GM23248 (cell line): ENCODE data around the gene DCUN1D4. TPM values are rescaled to one million over a fixed set of nuclear protein-coding genes. Genes with fewer than 3 reads are reported as not detected.

Source experiments
- DNase-seq: peaks from one replicate; pipeline ENCODE4 v3.0.0-alpha.2; 2015
- H2AFZ ChIP-seq: fragments of 200-600 bp; sonication (generic); 2 replicates; pipeline ENCODE4 v1.6.1; 2016; ENCODE audit warnings: antibody characterized with exemption
- H3F3A ChIP-seq: fragments of 200-600 bp; sonication (generic); 2 replicates; pipeline ENCODE4 v1.6.1; 2016; ENCODE audit warnings: mild to moderate bottlenecking, antibody characterized with exemption, mixed run types; ENCODE audit not compliant: insufficient read depth
- H3K27ac ChIP-seq: fragments of 200-600 bp; sonication (generic); 2 replicates; pipeline ENCODE4 v1.5.1; 2016; ENCODE audit warnings: mild to moderate bottlenecking
- H3K27me3 ChIP-seq: fragments of 200-600 bp; sonication (generic); replicated peaks from 2 replicates; pipeline ENCODE4 v1.6.1; 2016; ENCODE audit warnings: mild to moderate bottlenecking; ENCODE audit not compliant: insufficient read depth
- H3K36me3 ChIP-seq: fragments of 200-600 bp; sonication (generic); 2 replicates; pipeline ENCODE4 v1.6.1; 2016; ENCODE audit warnings: low read depth, mild to moderate bottlenecking
- H3K4me1 ChIP-seq: fragments of 200-600 bp; sonication (generic); 2 replicates; pipeline ENCODE4 v1.6.1; 2016; ENCODE audit warnings: mild to moderate bottlenecking; ENCODE audit not compliant: insufficient read depth
- H3K4me2 ChIP-seq: fragments of 200-600 bp; sonication (generic); one replicate; pipeline ENCODE4 v1.6.1; 2016; ENCODE audit warnings: mild to moderate bottlenecking; ENCODE audit not compliant: unreplicated experiment
- H3K4me3 ChIP-seq: fragments of 200-600 bp; sonication (generic); 2 replicates; pipeline ENCODE4 v1.5.1; 2016; ENCODE audit warnings: mild to moderate bottlenecking
- H3K79me2 ChIP-seq: fragments of 200-600 bp; sonication (generic); 2 replicates; pipeline ENCODE4 v1.6.1; 2016; ENCODE audit warnings: mild to moderate bottlenecking; ENCODE audit not compliant: insufficient read depth
- H3K9ac ChIP-seq: fragments of 200-600 bp; sonication (generic); 2 replicates; pipeline ENCODE4 v1.6.1; 2016; ENCODE audit warnings: mild to moderate bottlenecking
- H3K9me2 ChIP-seq: fragments of 200-600 bp; sonication (generic); 2 replicates; pipeline ENCODE4 v1.6.1; 2016; ENCODE audit warnings: mixed run types, mild to moderate bottlenecking, moderate library complexity; ENCODE audit not compliant: insufficient read depth
- H3K9me3 ChIP-seq: fragments of 200-600 bp; sonication (generic); one replicate; pipeline ENCODE4 v1.6.1; 2017; ENCODE audit warnings: low read depth
- H4K20me1 ChIP-seq: fragments of 200-600 bp; sonication (generic); 2 replicates; pipeline ENCODE4 v1.6.0; 2016; ENCODE audit not compliant: insufficient read depth
- EZH2 ChIP-seq: fragments of 200-600 bp; sonication (generic); IDR thresholded peaks from 2 replicates; pipeline ENCODE4 v1.6.1; 2018; ENCODE audit warnings: antibody characterized with exemption, mild to moderate bottlenecking; ENCODE audit not compliant: insufficient read depth, poor library complexity, severe bottlenecking
- EZH2phosphoT487 ChIP-seq: fragments of 200-600 bp; sonication (generic); IDR thresholded peaks from 2 replicates; pipeline ENCODE4 v1.6.1; 2018; ENCODE audit warnings: antibody characterized with exemption, moderate library complexity, mild to moderate bottlenecking, low read depth; ENCODE audit not compliant: insufficient read depth
- WGBS, 2 experiments: methylation state at CpG; one replicate each; pipeline ENCODE4 v1.1.6; 2015 to 2017; ENCODE audit warnings: low lambda C conversion rate in 2 of 2, low coverage in 1 of 2; ENCODE audit errors: missing lambda C conversion rate in 2 of 2; 5-methylcytosine and 5-hydroxymethylcytosine counted together
- in situ Hi-C: fragments of 300-500 bp; cut with MboI; formaldehyde crosslinking; loops from 2 replicates; pipeline ENCODE4 v1.15.0; 2020
- polyA plus RNA-seq: library from polyadenylated mRNA; unstranded; fragments of >200 nt; fragmentation: Nextera tagmentation; extraction: Ambion mirVana; gene quantifications from 2 replicates; pipeline ENCODE4 v1.2.1, GENCODE V29; 2016
- total RNA-seq: library from RNA; depleted of rRNA; stranded (reverse); fragments of >200 nt; shearing (Covaris generic); gene quantifications from 2 replicates; pipeline ENCODE4 v1.2.3, GENCODE V29; 2014

DCUN1D4 gene
- total and polyA plus RNA-seq, 2 experiments from 2014 or later = 33.2 to 46.8 TPM

GRCh38 chr4:51855751-51856150, 12.8 kb downstream of the DCUN1D4 start:
- Histone ChIP-seq H3K27ac (no peak overlapping the region), H3K27me3 (no peaks in the 10 kb centered on the region), H3K4me3 (no peak overlapping the region), H3K36me3 (no peaks in the 10 kb centered on the region), H3K79me2 (peaks cover 100% of the 10 kb centered on the region), H3K9me2 (no peaks in the 10 kb centered on the region), H3K4me1 (peaks cover 26% of the 10 kb centered on the region), H3K9me3 (no peaks in the 10 kb centered on the region), H4K20me1 (peaks cover 6% of the 10 kb centered on the region; the same call in 1 of the 2 replicates), H2AFZ (no peak overlapping the region), H3K4me2 (no peak overlapping the region), H3K9ac (no peak overlapping the region), H3F3A (peaks cover 4% of the 10 kb centered on the region; the same call in 1 of the 2 replicates)
- DNase-seq = no peak
- TF ChIP-seq EZH2 = no peak
- WGBS, 2 experiments = 82 to 83% methylated on average over 3 of the region's 3 CpGs
- in situ Hi-C loops = no loop called here

- Histone ChIP-seq H3F3A (no peaks in the 10 kb centered on the region), H3K27ac (no peak overlapping the region), H3K9me3 (no peaks in the 10 kb centered on the region), H3K27me3 (no peaks in the 10 kb centered on the region), H3K4me2 (no peak overlapping the region), H3K4me1 (peaks cover 13% of the 10 kb centered on the region; the same call in 1 of the 2 replicates), H4K20me1 (peaks cover 10% of the 10 kb centered on the region; the same call in 1 of the 2 replicates), H2AFZ (no peak overlapping the region), H3K9me2 (no peaks in the 10 kb centered on the region), H3K9ac (no peak overlapping the region), H3K79me2 (peaks cover 100% of the 10 kb centered on the region), H3K36me3 (peaks cover 9% of the 10 kb centered on the region), H3K4me3 (no peak overlapping the region)
- DNase-seq = no peak
- WGBS, 2 experiments = 36 to 45% methylated on average over 3 of the region's 3 CpGs
- no peak for TF ChIP-seq EZH2phosphoT487
- no peak for TF ChIP-seq EZH2
- in situ Hi-C loops = no loop called here
Measured at GRCh38 chr4:51858605-51859202, 15.8 kb downstream of the DCUN1D4 start.

- H3K9me2 ChIP-seq = no peaks in the 10 kb centered on the region
- TF ChIP-seq EZH2 (no peak), EZH2phosphoT487 (no peak)
- H3K79me2 ChIP-seq = peaks cover 100% of the 10 kb centered on the region
- peaks cover 10% of the 10 kb centered on the region; the same call in 1 of the 2 replicates for H4K20me1 ChIP-seq
- 77% methylated on average over 4 of the region's 4 CpGs for WGBS, 2 experiments
- in situ Hi-C loops = no loop called here
- H3K4me2 ChIP-seq = no peak overlapping the region
- H3K4me1 ChIP-seq = peaks cover 10% of the 10 kb centered on the region; the same call in 1 of the 2 replicates
- H2AFZ ChIP-seq = no peak overlapping the region
- no peak for DNase-seq
- H3F3A ChIP-seq = no peaks in the 10 kb centered on the region
- no peak overlapping the region for H3K27ac ChIP-seq
- no peak overlapping the region for H3K4me3 ChIP-seq
- H3K27me3 ChIP-seq = no peaks in the 10 kb centered on the region
- H3K36me3 ChIP-seq = peaks cover 17% of the 10 kb centered on the region
- H3K9me3 ChIP-seq = no peaks in the 10 kb centered on the region
- no peak overlapping the region for H3K9ac ChIP-seq
Measured at GRCh38 chr4:51859476-51860031, 16.6 kb downstream of the DCUN1D4 start.

- Histone ChIP-seq H3K4me3 (no peak overlapping the region), H3K4me1 (peaks cover 10% of the 10 kb centered on the region; the same call in 1 of the 2 replicates), H4K20me1 (peaks cover 10% of the 10 kb centered on the region; the same call in 1 of the 2 replicates), H3K9me2 (no peaks in the 10 kb centered on the region), H3K4me2 (no peak overlapping the region), H3K79me2 (peaks cover 74% of the 10 kb centered on the region), H2AFZ (no peak overlapping the region), H3K36me3 (peaks cover 31% of the 10 kb centered on the region), H3K27ac (no peak overlapping the region), H3K9me3 (no peaks in the 10 kb centered on the region), H3K27me3 (no peaks in the 10 kb centered on the region), H3F3A (no peaks in the 10 kb centered on the region), H3K9ac (no peak overlapping the region)
- 100% methylated on average over 1 of the region's 1 CpG for WGBS, 2 experiments
- TF ChIP-seq EZH2 = no peak
- no peak for TF ChIP-seq EZH2phosphoT487
- in situ Hi-C loops = no loop called here
- DNase-seq = no peak
Measured at GRCh38 chr4:51862199-51862598, 19.2 kb downstream of the DCUN1D4 start.
